ENCODE data around the gene ARL11.

ARL11 gene

GRCh38 chr13:49646688-49647087 is 18.4 kb downstream of the ARL11 start:
- no peak for DNase-seq (ENCODE audit: low read depth in 2 of 3, low spot score in 2 of 3)

- DNase-seq (ENCODE audit: low read depth in 2 of 3, low spot score in 2 of 3), result no peak
These were observed 21.1 kb downstream of the ARL11 start for GRCh38 chr13:49649244-49649962.

GRCh38 chr13:49649963-49650312 is 21.6 kb downstream of the ARL11 start:
- DNase-seq (ENCODE audit: low read depth in 2 of 3, low spot score in 2 of 3), result no peak

GRCh38 chr13:49651570-49652354 is 23.5 kb downstream of the ARL11 start:
- no peak for DNase-seq (ENCODE audit: low read depth in 2 of 3, low spot score in 2 of 3)

GRCh38 chr13:49652355-49653305 is 24.3 kb downstream of the ARL11 start:
- DNase-seq (ENCODE audit: low read depth in 2 of 3, low spot score in 2 of 3), result no peak

- DNase-seq (ENCODE audit: low read depth in 2 of 3, low spot score in 2 of 3), result no peak
These were observed 25.2 kb downstream of the ARL11 start for GRCh38 chr13:49653478-49653877.

- no peak for DNase-seq (ENCODE audit: low read depth in 2 of 3, low spot score in 2 of 3)
These were observed 25.7 kb downstream of the ARL11 start for GRCh38 chr13:49654011-49654410.

GRCh38 chr13:49655906-49656305 is 27.6 kb downstream of the ARL11 start:
- DNase-seq (ENCODE audit: low read depth in 2 of 3, low spot score in 2 of 3), result no peak

- no peak for DNase-seq (ENCODE audit: low read depth in 2 of 3, low spot score in 2 of 3)
These were observed 28.9 kb downstream of the ARL11 start for GRCh38 chr13:49657241-49657641.

GRCh38 chr13:49664606-49665005 is 36.3 kb downstream of the ARL11 start:
- DNase-seq (ENCODE audit: low read depth in 2 of 3, low spot score in 2 of 3), result no peak

- DNase-seq (ENCODE audit: low read depth in 2 of 3, low spot score in 2 of 3), result no peak
These were observed 39.5 kb downstream of the ARL11 start for GRCh38 chr13:49667773-49668172.

GRCh38 chr13:49669735-49670309 is 41.5 kb downstream of the ARL11 start:
- no peak for DNase-seq (ENCODE audit: low read depth in 2 of 3, low spot score in 2 of 3)

- DNase-seq (ENCODE audit: low read depth in 2 of 3, low spot score in 2 of 3), result no peak
These were observed 42.5 kb downstream of the ARL11 start for GRCh38 chr13:49670828-49671227.

- DNase-seq (ENCODE audit: low read depth in 2 of 3, low spot score in 2 of 3), result no peak
These were observed 48.4 kb downstream of the ARL11 start for GRCh38 chr13:49676581-49677298.

GRCh38 chr13:49678191-49678914 is 50.0 kb downstream of the ARL11 start:
- DNase-seq (ENCODE audit: low read depth in 2 of 3, low spot score in 2 of 3), result no peak

GRCh38 chr13:49679246-49679645 is 50.9 kb downstream of the ARL11 start:
- DNase-seq (ENCODE audit: low read depth in 2 of 3, low spot score in 2 of 3), result no peak

- DNase-seq (ENCODE audit: low read depth in 2 of 3, low spot score in 2 of 3), result no peak
These were observed 53.6 kb downstream of the ARL11 start for GRCh38 chr13:49681842-49682435.

Measured in activated CD8-positive, alpha-beta memory T cell treated with anti-CD3 and anti-CD28 coated beads for 48 hours (primary cell).